HEK293T (cell line): Measurements from ENCODE around the gene UGT3A1.

Experiments
- BHLHE40 ChIP-seq: fragments of 450-650 bp; IDR thresholded peaks from 2 replicates; pipeline ENCODE4 v1.6.1; 2016; ENCODE audit warnings: mild to moderate bottlenecking, moderate library complexity, borderline replicate concordance
- FOXA1 ChIP-seq: fragments of 450-650 bp; IDR thresholded peaks from 2 replicates; pipeline ENCODE4 v1.6.1; 2016; ENCODE audit warnings: mild to moderate bottlenecking
- FOXM1 ChIP-seq: fragments of 450-650 bp; IDR thresholded peaks from 2 replicates; pipeline ENCODE4 v1.6.1; 2017; ENCODE audit warnings: mild to moderate bottlenecking, borderline replicate concordance

DNA sequence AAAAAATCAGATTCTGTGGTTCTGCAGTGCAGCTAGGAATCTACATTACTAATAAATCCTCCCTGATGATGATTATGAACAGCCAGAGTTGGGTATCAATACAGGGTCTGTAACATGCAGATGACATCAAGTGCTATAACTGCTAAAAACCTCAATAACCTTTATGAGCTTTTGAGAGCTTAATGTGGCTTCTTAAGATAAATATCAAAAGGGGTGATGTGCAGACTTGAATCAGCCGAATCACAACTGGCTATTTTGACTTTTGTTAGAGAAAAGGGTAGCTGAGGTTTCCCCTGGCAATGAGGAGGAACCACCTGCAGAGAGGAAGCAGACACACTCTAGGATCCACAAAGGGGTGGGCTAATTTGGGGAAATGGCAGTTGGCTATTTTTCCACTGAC, 83.0 kb downstream of the UGT3A1 start:
- TF ChIP-seq FOXM1 = no peak
- TF ChIP-seq BHLHE40 = no peak
- no peak for TF ChIP-seq FOXA1
